ENCODE results near the gene WDR7. TPM values are rescaled to one million over a fixed set of nuclear protein-coding genes. Genes with fewer than 3 reads are reported as not detected.

Gene WDR7
- total RNA-seq, 1 experiment from 2014 or later: 7.8 TPM

GRCh38 chr18:56743115-56743514 is 92.0 kb downstream of the WDR7 start:
- TF ChIP-seq CTCF (IDR thresholded peaks at IDR 0.05; ENCODE audit: insufficient read depth in 1 of 2, low read depth in 1 of 2, low read length in 1 of 2, severe bottlenecking in 1 of 2, unreplicated experiment in 1 of 2): no peak
- H3K4me1 ChIP-seq: no peaks in the 10 kb centered on the region
- no TSS peak for BruUV-seq (replicated peaks)
- no peaks in the 10 kb centered on the region for H3K27me3 ChIP-seq (replicated peaks; ENCODE audit: control insufficient read depth, insufficient read depth, low read length)
- H3K4me3 ChIP-seq (ENCODE audit: low read depth, low read length): no peak overlapping the region
- no peaks in the 10 kb centered on the region for H3K9me3 Mint-ChIP-seq (ENCODE audit: unreplicated experiment)
- H3K36me3 ChIP-seq (ENCODE audit: control insufficient read depth, insufficient read depth, low read length): no peaks in the 10 kb centered on the region
- H3K36me3 Mint-ChIP-seq (ENCODE audit: insufficient read depth, unreplicated experiment): no peaks in the 10 kb centered on the region
- CTCF ChIA-PET: no interaction called here
- no peaks in the 10 kb centered on the region for H3K4me1 Mint-ChIP-seq (ENCODE audit: low read depth, unreplicated experiment)
- H3K27ac Mint-ChIP-seq (ENCODE audit: unreplicated experiment): no peak overlapping the region
- no peaks in the 10 kb centered on the region for H3K9me3 ChIP-seq
- POLR2A ChIA-PET: no interaction called here
- intact Hi-C loops (cut with micrococcal nuclease; ENCODE audit: unreplicated experiment): no loop called here
- H3K4me3 Mint-ChIP-seq (ENCODE audit: unreplicated experiment): no peak overlapping the region
- no peaks in the 10 kb centered on the region for H3K27me3 Mint-ChIP-seq (ENCODE audit: insufficient read depth, unreplicated experiment)
- no peak for DNase-seq

GRCh38 chr18:56747032-56747658 is 96.0 kb downstream of the WDR7 start:
- TF ChIP-seq CTCF (IDR thresholded peaks at IDR 0.05; ENCODE audit: insufficient read depth in 1 of 2, low read depth in 1 of 2, low read length in 1 of 2, severe bottlenecking in 1 of 2, unreplicated experiment in 1 of 2): no peak
- Histone ChIP-seq H3K4me1 (no peaks in the 10 kb centered on the region), H3K27me3 (replicated peaks; ENCODE audit: control insufficient read depth, insufficient read depth, low read length) (no peaks in the 10 kb centered on the region), H3K9me3 (no peaks in the 10 kb centered on the region), H3K4me3 (ENCODE audit: low read depth, low read length) (no peak overlapping the region), H3K36me3 (ENCODE audit: control insufficient read depth, insufficient read depth, low read length) (no peaks in the 10 kb centered on the region)
- no TSS peak for BruUV-seq (replicated peaks)
- intact Hi-C loops (cut with micrococcal nuclease; ENCODE audit: unreplicated experiment): loop anchor here (5.0 kb wide), 1 partner anchor 690 kb away; the partner anchor contains the start of gene ONECUT2
- Mint-ChIP-seq H3K27me3 (ENCODE audit: insufficient read depth, unreplicated experiment) (no peaks in the 10 kb centered on the region), H3K36me3 (ENCODE audit: insufficient read depth, unreplicated experiment) (no peaks in the 10 kb centered on the region), H3K9me3 (ENCODE audit: unreplicated experiment) (no peaks in the 10 kb centered on the region), H3K4me1 (ENCODE audit: low read depth, unreplicated experiment) (no peaks in the 10 kb centered on the region), H3K4me3 (ENCODE audit: unreplicated experiment) (no peak overlapping the region), H3K27ac (ENCODE audit: unreplicated experiment) (no peak overlapping the region)
- DNase-seq: no peak
- CTCF ChIA-PET: no interaction called here
- POLR2A ChIA-PET: no interaction called here

- Histone ChIP-seq H3K4me3 (ENCODE audit: low read depth, low read length) (no peak overlapping the region), H3K4me1 (no peaks in the 10 kb centered on the region), H3K9me3 (no peaks in the 10 kb centered on the region), H3K27me3 (replicated peaks; ENCODE audit: control insufficient read depth, insufficient read depth, low read length) (no peaks in the 10 kb centered on the region), H3K36me3 (ENCODE audit: control insufficient read depth, insufficient read depth, low read length) (no peaks in the 10 kb centered on the region)
- intact Hi-C loops (cut with micrococcal nuclease; ENCODE audit: unreplicated experiment): loop anchor here (5.0 kb wide), 1 partner anchor 689 kb away; the partner anchor contains the start of gene ONECUT2
- Mint-ChIP-seq H3K9me3 (ENCODE audit: unreplicated experiment) (no peaks in the 10 kb centered on the region), H3K27ac (ENCODE audit: unreplicated experiment) (no peak overlapping the region), H3K36me3 (ENCODE audit: insufficient read depth, unreplicated experiment) (no peaks in the 10 kb centered on the region), H3K4me3 (ENCODE audit: unreplicated experiment) (no peak overlapping the region), H3K27me3 (ENCODE audit: insufficient read depth, unreplicated experiment) (no peaks in the 10 kb centered on the region), H3K4me1 (ENCODE audit: low read depth, unreplicated experiment) (no peaks in the 10 kb centered on the region)
- no TSS peak for BruUV-seq (replicated peaks)
- CTCF ChIA-PET: no interaction called here
- no peak for TF ChIP-seq CTCF (IDR thresholded peaks at IDR 0.05; ENCODE audit: insufficient read depth in 1 of 2, low read depth in 1 of 2, low read length in 1 of 2, severe bottlenecking in 1 of 2, unreplicated experiment in 1 of 2)
- no peak for DNase-seq
- POLR2A ChIA-PET: no interaction called here
Observed at GRCh38 chr18:56747857-56748256, 96.7 kb downstream of the WDR7 start.
